K562 (cell line): ENCODE data around the gene DNAJC8. TPM values are rescaled to one million over a fixed set of nuclear protein-coding genes. Genes with fewer than 3 reads are reported as not detected.

Source experiments
- ARID1B ChIP-seq: fragments of 450-650 bp; IDR thresholded peaks from 2 replicates; pipeline ENCODE4 v1.6.1; 2016; ENCODE audit warnings: antibody characterized with exemption, mild to moderate bottlenecking, inconsistent platforms
- ATF1 ChIP-seq, 2 experiments: fragments of 450-650 bp in 1 of 2; IDR thresholded peaks; 2 replicates each; pipeline ENCODE4 v1.6.1; 2016; ENCODE audit warnings: missing compliant biosample characterization in 1 of 2, missing genetic modification characterization in 1 of 2
- CREM ChIP-seq: IDR thresholded peaks from 2 replicates; pipeline ENCODE4 v1.6.1; 2014; ENCODE audit warnings: antibody characterized with exemption, low read depth
- CSDE1 ChIP-seq, 2 experiments: fragments of 450-650 bp; IDR thresholded peaks; 2 replicates each; pipeline ENCODE4 v1.6.1; 2016; ENCODE audit warnings: mild to moderate bottlenecking in 1 of 2
- CTBP1 ChIP-seq: fragments of 450-650 bp; IDR thresholded peaks from 2 replicates; pipeline ENCODE4 v1.6.1; 2016; ENCODE audit warnings: borderline replicate concordance
- EP400 ChIP-seq: fragments of 450-650 bp; IDR thresholded peaks from 2 replicates; pipeline ENCODE4 v1.6.1; 2017; ENCODE audit warnings: antibody characterized with exemption, mild to moderate bottlenecking, moderate library complexity
- ETS1 ChIP-seq: conservative IDR thresholded peaks from 2 replicates; pipeline ENCODE4 v1.6.1; 2011; ENCODE audit warnings: low read depth, mild to moderate bottlenecking, low read length; ENCODE audit not compliant: control insufficient read depth
- GABPA ChIP-seq: fragments of 200-800 bp; sonication (Bioruptor generic); conservative IDR thresholded peaks from 2 replicates; pipeline ENCODE4 v1.6.1; 2016; ENCODE audit warnings: low read depth, missing genetic modification characterization, missing compliant biosample characterization
- HIVEP1 ChIP-seq: fragments of 250-450 bp; sonication (Bioruptor Pico); IDR thresholded peaks from 2 replicates; pipeline ENCODE4 v1.4.0; 2020; ENCODE audit warnings: mild to moderate bottlenecking
- LEF1 ChIP-seq: fragments of 450-650 bp; IDR thresholded peaks from 2 replicates; pipeline ENCODE4 v1.6.1; 2016; ENCODE audit warnings: mild to moderate bottlenecking
- PKNOX1 ChIP-seq: fragments of 450-650 bp; IDR thresholded peaks from 2 replicates; pipeline ENCODE4 v1.6.1; 2016
- RCOR1 ChIP-seq, 2 experiments: IDR thresholded peaks; 2 replicates each; pipeline ENCODE4 v1.6.1; 2012; ENCODE audit warnings: low read depth in 2 of 2, low read length in 2 of 2, borderline replicate concordance in 1 of 2, improper control_type of control experiment in 1 of 2
- ZBTB9 ChIP-seq: fragments of 450-650 bp; formaldehyde crosslinking; IDR thresholded peaks from 2 replicates; pipeline ENCODE4 v1.4.0; 2020; ENCODE audit warnings: mild to moderate bottlenecking, moderate library complexity
- ZEB2 ChIP-seq: fragments of 450-650 bp; IDR thresholded peaks from 2 replicates; pipeline ENCODE4 v1.6.1; 2016
- ZFP36 ChIP-seq: fragments of 150-350 bp; IDR thresholded peaks from 2 replicates; pipeline ENCODE4 v1.6.1; 2018; ENCODE audit warnings: low read length, low read depth; ENCODE audit not compliant: partially characterized antibody
- ZNF512 ChIP-seq: IDR thresholded peaks from 2 replicates; pipeline ENCODE4 v1.6.1; 2016; ENCODE audit warnings: missing genetic modification characterization, missing compliant biosample characterization
- polyA plus RNA-seq, 8 experiments: library from polyadenylated mRNA; depleted of rRNA in 4 of 8; stranded (reverse) in 5 of 8; unstranded in 3 of 8; fragments of >200 nt; fragmentation: Nextera tagmentation in 2 of 8; fragmentation: Illumina TruSeq in 1 of 8; extraction: Ambion mirVana in 2 of 8; extraction: Trizol in 1 of 8; gene quantifications; 2 replicates each; pipeline versions ENCODE4 v1.2.1 to v1.2.3, GENCODE V29; 2011 to 2014; ENCODE audit warnings: inconsistent platforms in 1 of 8, missing spikeins in 1 of 8
- total RNA-seq, 7 experiments: library from RNA; depleted of rRNA in 6 of 7; stranded (reverse); fragments of >200 nt in 6 of 7; fragmentation: Illumina TruSeq in 2 of 7; extraction: Trizol in 2 of 7; gene quantifications; 2 replicates each; pipeline versions ENCODE4 v1.2.1 to v1.2.3, GENCODE V29; 2011 to 2021; ENCODE audit warnings: low replicate concordance in 1 of 7
- TF ChIP-seq, protein P1 (sequence below): IDR thresholded peaks from 3 replicates; pipeline ENCODE4 v1.6.1; 2011; ENCODE audit warnings: borderline replicate concordance, mild to moderate bottlenecking, moderate library complexity; ENCODE audit not compliant: insufficient read length; ENCODE audit errors: extremely low read depth

Gene DNAJC8
- total and polyA plus RNA-seq, 9 of the 15 experiments (the other 6 are each of a cell fraction or from before 2014, with no cell fraction given) = 143 to 508 (median 209) TPM

- no peak for TF ChIP-seq ATF1 (CRISPR knock-in tag; IDR thresholded peaks at IDR 0.05)
- 0 out of 2 replicates have a peak, but pooled peaks have one; percentile 20 for TF ChIP-seq ATF1 (tag; IDR thresholded peaks at IDR 0.05)
- TF ChIP-seq, protein P1, sequence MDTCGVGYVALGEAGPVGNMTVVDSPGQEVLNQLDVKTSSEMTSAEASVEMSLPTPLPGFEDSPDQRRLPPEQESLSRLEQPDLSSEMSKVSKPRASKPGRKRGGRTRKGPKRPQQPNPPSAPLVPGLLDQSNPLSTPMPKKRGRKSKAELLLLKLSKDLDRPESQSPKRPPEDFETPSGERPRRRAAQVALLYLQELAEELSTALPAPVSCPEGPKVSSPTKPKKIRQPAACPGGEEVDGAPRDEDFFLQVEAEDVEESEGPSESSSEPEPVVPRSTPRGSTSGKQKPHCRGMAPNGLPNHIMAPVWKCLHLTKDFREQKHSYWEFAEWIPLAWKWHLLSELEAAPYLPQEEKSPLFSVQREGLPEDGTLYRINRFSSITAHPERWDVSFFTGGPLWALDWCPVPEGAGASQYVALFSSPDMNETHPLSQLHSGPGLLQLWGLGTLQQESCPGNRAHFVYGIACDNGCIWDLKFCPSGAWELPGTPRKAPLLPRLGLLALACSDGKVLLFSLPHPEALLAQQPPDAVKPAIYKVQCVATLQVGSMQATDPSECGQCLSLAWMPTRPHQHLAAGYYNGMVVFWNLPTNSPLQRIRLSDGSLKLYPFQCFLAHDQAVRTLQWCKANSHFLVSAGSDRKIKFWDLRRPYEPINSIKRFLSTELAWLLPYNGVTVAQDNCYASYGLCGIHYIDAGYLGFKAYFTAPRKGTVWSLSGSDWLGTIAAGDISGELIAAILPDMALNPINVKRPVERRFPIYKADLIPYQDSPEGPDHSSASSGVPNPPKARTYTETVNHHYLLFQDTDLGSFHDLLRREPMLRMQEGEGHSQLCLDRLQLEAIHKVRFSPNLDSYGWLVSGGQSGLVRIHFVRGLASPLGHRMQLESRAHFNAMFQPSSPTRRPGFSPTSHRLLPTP = peak; percentile 53
- TF ChIP-seq ARID1B = peak; percentile 84
- peak; percentile 72; the same call in 1 of the 2 replicates for TF ChIP-seq CTBP1
- peak; percentile 35 for TF ChIP-seq EP400
- no peak for TF ChIP-seq ZNF512 (tag)
- TF ChIP-seq CSDE1 (IDR thresholded peaks at IDR 0.05) = 0 out of 4 replicates have a peak, but pooled peaks of 1 of the 2 experiments have one; percentile 38
- TF ChIP-seq PKNOX1 = peak; percentile 64; the same call in 1 of the 2 replicates
- peak; percentile 27; the same call in 1 of the 2 replicates for TF ChIP-seq ZBTB9 (CRISPR knock-in tag)
- no peak for TF ChIP-seq ZFP36
- TF ChIP-seq RCOR1 (IDR thresholded peaks at IDR 0.05; ENCODE audit: borderline replicate concordance in 1 of 2, low read depth in 2 of 2, low read length in 2 of 2) = peak in 1 of 2 experiments; percentile 78; a peak in 1 of 4 replicates
- 0 out of 2 replicates have a peak, but pooled peaks have one; percentile 1 for TF ChIP-seq CREM
- peak; percentile 71 for TF ChIP-seq GABPA
- TF ChIP-seq HIVEP1 (CRISPR knock-in tag) = peak; percentile 67; the same call in 1 of the 2 replicates
- peak; percentile 56; the same call in 1 of the 2 replicates for TF ChIP-seq LEF1
- peak; percentile 69 for TF ChIP-seq ZEB2
- no peak for TF ChIP-seq ETS1
Measured at GRCh38 chr1:28256197-28256827, 23.5 kb upstream of the DNAJC8 start (continued).
